ENCODE measurements around the gene IMMP2L.
"Not testable (repeated sequence)": the region's sequence is repeated elsewhere in the genome, so short reads cannot be mapped to it uniquely, and the experiment has no call there.

The IMMP2L gene

DNA sequence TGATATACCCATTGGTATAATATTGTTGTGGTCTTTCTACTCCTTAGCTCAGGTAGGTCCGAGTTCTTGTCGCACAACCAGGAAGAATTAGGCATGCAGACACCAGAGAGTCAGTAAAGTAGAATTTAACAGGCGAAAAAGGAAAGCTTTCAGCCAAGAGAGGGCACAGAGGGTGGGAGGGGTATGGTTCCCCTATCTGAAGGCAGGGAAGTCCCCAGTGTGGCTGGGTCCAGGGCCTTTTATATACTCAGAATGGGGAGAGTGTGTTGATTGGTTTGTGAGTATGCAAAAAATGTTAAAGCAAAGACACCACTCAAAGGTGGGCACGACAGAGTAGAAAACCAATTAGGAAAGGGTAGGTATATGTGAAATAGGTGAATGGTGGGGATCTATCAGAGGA lies 53.9 kb downstream of the IMMP2L start:
- DNase-seq (ENCODE audit: low read depth), result no peak

DNA sequence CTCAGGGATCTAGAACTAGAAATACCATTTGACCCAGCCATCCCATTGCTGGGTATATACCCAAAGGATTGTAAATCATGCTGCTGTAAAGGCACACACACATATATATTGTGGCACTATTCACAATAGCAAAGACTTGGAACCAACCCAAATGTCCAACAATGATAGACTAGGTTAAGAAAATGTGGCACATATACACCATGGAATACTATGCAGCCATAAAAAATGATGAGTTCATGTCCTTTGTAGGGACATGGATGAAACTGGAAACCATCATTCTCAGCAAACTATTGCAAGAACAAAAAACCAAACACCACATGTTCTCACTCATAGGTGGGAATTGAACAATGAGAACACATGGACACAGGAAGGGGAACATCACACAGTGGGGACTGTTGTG lies 56.9 kb downstream of the IMMP2L start:
- DNase-seq (ENCODE audit: low read depth), result not testable (repeated sequence)

DNA sequence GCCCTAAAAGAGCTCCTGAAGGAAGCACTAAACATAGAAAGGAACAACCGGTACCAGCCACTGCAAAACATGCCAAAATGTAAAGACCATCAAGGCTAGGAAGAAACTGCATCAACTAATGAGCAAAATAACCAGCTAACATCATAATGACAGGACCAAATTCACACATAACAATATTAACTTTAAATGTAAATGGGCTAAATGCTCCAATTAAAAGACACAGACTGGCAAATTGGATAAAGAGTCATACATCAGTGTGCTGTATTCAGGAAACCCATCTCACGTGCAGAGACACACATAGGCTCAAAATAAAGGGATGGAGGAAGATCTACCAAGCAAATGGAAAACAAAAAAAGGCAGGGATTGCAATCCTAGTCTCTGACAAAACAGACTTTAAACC lies 60.5 kb downstream of the IMMP2L start:
- not testable (repeated sequence) for DNase-seq (ENCODE audit: low read depth)

DNA sequence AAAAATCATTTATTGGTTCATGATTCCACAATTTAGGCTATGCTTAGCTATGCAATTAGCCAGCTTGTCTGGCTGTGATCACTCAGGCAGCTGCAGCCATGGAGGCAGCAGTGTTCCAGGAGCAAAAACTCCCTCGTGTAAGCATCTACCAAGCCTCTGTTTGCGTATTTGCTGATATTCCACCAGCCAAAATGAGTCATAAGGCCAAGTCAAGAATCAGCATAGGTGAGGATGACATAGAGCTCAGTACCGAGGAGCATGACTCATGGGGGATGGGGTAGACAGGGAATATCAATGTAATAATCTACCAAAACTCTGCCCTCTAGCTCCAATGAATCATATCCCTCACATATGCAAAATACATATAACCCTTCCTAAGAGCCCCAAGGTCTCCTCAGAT lies 63.3 kb downstream of the IMMP2L start:
- DNase-seq (ENCODE audit: low read depth), result no peak

DNA sequence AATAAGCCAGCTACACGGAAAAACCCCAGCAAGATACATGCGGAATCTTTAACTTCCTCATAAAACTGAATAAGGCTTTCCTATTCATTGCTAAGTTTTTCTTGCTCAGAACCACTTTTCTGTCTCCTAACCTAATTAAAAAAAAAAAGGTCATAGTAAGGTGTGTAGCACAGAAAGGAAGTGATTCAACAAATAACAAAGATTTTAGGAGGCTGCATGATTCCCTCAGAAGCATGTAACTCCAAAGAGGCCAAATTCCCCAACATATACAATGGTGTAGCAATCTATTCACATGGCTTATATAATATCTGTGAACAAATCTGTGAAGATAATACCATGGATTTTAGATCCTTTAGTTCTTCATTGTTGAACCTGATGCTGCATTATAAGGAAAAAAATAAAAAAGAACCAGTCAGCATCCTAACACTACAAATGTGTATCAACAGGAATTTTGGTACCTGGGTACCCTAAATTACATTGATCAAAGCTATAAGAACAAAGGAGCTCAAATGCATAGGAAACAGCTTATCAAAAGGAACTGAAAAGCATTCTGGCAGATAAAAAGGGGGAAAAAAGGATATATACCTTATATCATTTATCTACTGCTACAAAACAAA lies 63.8 kb downstream of the IMMP2L start:
- DNase-seq (ENCODE audit: low read depth), result no peak

DNA sequence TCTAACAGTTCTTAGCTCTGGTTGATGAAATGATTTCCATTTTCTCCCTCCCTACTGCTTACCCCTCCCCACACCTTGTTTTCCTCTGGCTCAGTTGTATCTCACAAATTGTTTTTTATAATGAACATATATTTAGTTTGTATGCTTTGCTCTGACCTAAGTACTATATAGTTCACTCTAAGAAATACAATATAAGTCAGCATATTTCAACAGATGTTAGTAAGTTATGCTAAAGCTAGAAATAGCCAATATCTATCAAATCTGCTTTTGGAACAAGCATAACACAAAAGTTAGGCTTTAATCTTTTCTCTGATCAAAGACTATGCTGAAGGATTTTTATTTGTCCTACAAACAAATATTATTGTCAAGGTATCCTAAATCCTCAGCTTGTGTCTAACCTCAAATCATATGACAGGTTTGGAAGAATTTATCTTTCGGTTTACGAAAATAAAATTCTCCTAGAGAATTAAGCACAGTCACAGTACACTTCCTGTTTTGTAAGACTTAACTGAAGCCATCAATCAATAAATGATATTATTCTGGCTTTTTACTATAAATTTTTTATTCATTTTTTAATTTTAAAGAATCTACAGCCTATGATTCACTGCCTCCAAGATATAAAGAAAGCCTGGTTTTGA lies 67.0 kb downstream of the IMMP2L start:
- DNase-seq (ENCODE audit: low read depth), result no peak

- no peak for DNase-seq (ENCODE audit: low read depth)
Observed at GRCh38 chr7:111492234-111492633, 70.1 kb downstream of the IMMP2L start.

DNA sequence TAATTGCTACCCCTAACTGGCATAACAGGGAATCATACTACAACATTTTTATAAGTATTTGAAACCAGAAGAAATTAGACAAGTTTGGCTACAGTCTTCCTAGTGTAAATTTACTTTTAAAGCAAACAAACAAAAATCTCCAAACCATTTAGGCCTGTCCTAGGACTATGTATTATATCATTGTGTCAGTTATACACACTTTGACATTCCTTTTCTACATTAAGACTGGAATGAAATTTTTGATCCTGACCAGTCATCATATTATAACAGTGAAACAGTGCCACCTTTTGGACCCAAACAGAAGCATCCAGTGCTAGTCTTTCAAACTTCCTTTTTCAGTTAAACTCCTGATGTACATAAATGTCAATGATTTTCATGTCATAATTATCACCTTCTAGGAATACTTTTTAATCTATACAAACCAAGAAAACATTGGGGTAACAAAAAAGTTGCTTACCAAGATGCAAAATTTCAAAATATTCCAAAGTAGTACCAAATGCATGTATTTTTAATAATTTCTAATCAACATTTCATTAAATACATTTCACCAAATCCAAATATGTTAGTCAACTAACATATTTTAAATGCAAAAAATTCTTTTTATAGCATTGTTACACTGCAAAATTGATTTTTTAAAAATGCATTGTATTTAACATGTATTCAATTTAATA lies 75.7 kb downstream of the IMMP2L start:
- no peak for DNase-seq (ENCODE audit: low read depth)

DNA sequence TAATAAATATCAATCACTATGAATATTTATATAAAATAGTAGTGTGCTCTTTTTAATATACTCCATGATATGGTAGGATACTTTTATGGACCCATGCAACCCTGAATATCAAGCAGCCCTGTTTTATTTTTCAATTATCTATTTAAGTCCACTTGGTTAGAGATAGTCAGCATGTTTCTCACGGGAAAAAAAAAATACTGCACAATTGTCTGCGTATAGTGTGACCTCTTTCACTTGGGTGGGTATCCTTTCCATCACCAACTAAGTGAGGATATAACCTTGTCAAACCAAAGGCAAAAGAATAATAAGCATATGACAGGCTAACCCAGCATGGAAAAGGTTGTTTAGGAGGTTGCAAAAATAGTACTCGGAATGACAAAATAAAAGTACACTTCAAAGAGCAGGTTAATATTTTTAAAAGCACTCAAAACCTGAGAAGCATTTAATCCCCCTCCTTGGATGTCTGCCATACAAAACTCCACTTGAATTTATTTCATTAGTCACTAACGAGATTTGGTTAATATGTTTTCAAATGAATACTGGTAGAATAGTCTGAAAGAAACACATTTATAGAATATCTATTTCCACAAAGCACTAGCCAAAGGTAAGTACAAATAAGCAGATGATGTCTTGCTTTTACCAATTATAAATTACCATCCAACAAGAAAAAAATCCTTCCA lies 76.5 kb downstream of the IMMP2L start:
- no peak for DNase-seq (ENCODE audit: low read depth)

DNA sequence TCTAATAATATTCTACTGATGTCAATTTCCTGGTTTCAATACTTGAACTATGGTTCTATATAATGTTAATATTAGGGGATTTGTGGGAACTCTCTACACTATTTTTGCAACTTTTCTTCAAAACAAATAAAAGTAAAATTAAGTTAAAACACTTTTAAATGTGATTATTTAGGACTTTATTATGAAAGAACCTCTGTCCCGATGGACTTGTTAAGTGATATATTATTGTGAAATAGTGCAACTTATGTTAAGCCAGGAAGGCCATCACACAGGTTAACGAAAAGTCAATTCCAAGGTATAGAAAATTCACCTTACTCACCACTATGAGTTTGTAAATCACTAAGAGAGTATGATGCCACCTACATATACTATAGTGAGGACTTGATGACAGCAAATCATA lies 79.2 kb downstream of the IMMP2L start:
- DNase-seq (ENCODE audit: low read depth), result no peak

DNA sequence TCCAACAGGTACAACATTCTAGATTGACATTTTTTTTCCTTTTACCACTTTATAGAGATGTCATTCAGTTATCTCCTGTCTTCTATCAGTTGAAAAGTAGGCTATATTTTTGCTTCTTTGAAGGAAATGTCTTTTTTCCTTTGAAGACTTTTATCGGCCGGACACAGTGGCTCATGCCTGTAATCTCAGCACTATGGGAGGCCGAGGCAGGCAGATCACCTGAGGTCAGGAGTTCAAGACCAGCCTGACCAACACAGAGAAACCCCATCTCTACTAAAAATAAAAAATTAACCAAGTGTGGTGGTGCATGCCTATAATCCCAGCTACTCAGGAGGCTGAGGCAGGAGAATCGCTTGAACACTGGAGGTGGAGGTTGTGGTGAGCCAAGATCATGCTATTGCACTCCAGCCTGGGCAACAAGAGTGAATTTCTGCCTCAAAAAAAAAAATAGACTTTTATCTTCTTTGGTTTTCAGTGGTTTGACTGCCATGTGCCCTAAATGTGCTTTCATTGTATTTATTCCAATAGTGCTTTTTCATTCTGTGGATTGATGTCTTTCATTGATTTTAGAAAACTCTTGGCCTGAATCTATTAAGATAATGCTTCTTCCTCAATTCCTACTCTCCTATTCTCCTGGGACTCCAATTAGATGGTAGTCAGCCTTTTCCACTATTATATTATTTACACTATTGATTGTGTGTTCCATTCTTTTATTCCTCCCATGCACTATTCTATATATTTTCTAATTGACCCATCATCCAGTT lies 84.6 kb downstream of the IMMP2L start:
- no peak for DNase-seq (ENCODE audit: low read depth)

GRCh38 chr7:111476586-111477293 lies 85.6 kb downstream of the IMMP2L start:
- no peak for DNase-seq (ENCODE audit: low read depth)

GRCh38 chr7:111475959-111476358 lies 86.3 kb downstream of the IMMP2L start:
- no peak for DNase-seq (ENCODE audit: low read depth)

DNA sequence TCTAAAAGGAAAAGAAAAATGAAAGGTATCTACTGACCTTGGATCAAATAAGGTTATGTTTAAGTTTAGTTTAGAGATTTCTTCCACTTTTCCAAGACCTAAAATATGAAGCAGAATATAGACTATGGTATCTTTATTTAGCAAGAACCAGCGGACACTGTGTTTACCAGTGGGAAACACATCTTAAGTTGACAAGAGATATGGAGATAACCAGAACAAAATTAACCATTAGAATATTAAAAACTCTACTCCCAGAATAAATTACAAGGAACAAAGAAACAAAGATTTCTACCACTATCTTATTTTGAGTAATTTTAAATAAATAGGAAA lies 86.9 kb downstream of the IMMP2L start:
- no peak for DNase-seq (ENCODE audit: low read depth)

DNA sequence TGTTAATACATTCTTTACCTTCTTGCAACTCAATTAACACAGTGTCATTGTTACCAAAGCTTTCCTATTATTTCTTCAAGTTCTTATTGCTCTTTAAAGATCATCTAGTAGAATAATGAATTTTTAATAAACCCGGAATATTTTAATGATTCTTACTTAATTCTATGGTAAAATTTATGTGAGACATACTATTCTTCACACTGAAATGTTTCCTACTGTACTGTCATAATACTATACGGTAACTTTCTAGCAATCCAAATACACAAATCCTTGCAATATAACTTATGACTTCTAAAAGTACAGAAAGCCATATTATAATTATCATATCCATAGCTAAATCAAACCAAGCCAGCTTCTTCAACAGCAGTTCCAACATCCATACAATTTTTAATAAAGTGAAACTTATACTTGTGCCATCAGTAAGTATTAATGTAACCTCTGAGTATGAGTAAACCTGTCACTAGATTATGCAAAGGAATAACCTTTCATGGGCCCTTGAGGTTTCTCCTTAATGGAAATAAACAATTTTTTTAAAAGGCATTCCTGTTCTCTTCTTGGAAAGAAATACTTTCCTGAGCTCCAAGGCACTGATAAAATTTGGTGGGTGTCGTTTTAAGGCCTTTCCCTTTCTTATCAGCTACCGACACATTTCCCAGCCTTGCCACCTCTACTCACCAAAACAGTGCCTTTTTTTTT lies 87.4 kb downstream of the IMMP2L start:
- no peak for DNase-seq (ENCODE audit: low read depth)

DNA sequence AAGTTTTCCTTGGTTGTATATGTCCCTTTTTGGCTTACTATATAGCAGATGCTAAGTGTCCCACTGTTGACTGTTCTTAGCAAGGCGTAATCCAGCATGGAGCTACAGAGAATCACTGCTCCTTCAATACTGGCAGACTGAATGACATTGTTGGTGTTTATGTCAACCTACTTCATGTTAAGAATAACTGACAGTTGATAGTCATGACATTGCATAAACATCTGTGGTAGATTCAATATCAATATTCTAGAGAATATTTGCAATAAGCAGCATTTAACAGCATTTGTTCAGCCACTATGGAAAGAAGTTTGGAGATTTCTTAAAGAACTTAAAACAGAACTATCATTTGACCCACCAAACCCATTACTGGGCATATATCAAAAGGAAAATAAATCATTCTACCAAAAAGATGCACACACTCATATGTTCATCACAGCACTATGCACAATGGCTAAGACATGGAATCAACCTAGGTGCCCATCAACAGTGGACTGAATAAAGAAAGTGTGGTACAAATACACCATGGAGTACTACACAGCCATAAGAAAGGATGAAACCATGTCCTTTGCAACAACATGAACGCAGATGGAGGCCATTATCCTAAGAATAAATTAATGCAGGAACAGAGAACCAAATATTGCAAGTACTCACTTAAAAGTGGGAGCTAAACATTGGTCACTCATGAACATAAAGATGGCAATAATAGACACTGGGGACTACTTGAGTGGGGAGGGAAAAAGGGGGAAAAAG lies 88.7 kb downstream of the IMMP2L start:
- no peak for DNase-seq (ENCODE audit: low read depth)

- DNase-seq (ENCODE audit: low read depth), result no peak
Observed at GRCh38 chr7:111470998-111471397, 91.3 kb downstream of the IMMP2L start.

DNA sequence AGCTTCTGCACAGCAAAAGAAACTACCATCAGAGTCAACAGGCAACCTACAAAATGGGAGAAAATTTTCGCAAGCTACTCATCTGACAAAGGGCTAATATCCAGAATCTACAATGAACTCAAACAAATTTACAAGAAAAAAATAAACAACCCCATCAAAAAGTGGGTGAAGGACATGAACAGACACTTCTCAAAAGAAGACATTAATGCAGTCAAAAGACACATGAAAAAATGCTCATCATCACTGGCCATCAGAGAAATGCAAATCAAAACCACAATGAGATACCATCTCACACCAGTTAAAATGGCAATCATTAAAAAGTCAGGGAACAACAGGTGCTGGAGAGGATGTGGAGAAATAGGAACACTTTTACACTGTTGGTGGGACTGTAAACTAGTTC lies 92.4 kb downstream of the IMMP2L start:
- DNase-seq (ENCODE audit: low read depth), result not testable (repeated sequence)

DNA sequence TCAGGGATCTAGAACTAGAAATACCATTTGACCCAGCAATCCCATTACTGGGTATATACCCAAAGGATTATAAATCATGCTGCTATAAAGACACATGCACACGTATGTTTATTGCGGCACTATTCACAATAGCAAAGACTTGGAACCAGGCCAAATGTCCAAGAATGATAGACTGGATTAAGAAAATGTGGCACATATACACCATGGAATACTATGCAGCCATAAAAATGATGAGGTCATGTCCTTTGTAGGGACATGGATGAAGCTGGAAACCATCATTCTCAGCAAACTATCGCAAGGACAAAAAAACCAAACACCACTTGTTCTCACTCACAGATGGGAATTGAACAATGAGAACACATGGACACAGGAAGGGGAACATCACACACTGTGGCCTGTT lies 96.5 kb downstream of the IMMP2L start:
- not testable (repeated sequence) for DNase-seq (ENCODE audit: low read depth)

DNA sequence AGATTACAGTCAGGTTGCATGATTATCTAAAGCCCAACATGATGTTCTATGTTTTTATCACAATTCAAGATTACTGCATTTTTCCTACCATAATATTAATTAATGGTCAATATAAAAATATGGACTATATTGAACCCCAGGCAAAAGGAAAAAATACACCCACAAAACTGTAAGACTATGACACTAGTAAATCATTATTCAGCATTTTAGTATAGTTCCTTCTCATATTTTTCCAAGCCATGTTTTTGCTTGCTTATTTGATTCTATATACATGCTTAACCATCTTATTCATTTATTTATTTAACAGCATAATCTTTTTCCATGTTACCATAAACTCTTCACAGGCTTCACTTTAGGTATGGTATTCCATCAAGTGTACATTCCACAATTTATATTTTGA lies 101.6 kb downstream of the IMMP2L start:
- no peak for DNase-seq (ENCODE audit: low read depth)

Measured in stimulated activated CD8-positive, alpha-beta memory T cell treated with anti-CD3 and anti-CD28 coated beads, Interleukin-12 subunit alpha, Interleukin-12 subunit beta, amount 100 ng/mL, for 4 hours (primary cell).